Suprapubic skin (tissue), 4 donors: ENCODE results near the gene ACKR3.

Source experiments
- CTCF ChIP-seq, 2 donors: fragments of 200-600 bp in 1 of 2; fragments of 450-650 bp in 1 of 2; sonication (generic) in 1 of 2; IDR thresholded peaks; one replicate each; pipeline ENCODE4 v1.5.1; 2016 to 2019; ENCODE audit warnings: antibody characterized with exemption in 2 of 2, mild to moderate bottlenecking in 1 of 2, moderate library complexity in 1 of 2
- POLR2A ChIP-seq, 2 donors: fragments of 450-650 bp; IDR thresholded peaks; one replicate each; pipeline ENCODE4 v1.6.1; 2017; ENCODE audit warnings: antibody characterized with exemption in 2 of 2, mild to moderate bottlenecking in 2 of 2, moderate library complexity in 2 of 2
- POLR2AphosphoS5 ChIP-seq, 3 donors: sonication (generic); formaldehyde crosslinking; IDR thresholded peaks; one replicate each; pipeline ENCODE4 v1.6.1; 2017; ENCODE audit warnings: antibody characterized with exemption in 3 of 3

GRCh38 chr2:236538242-236538641 lies 31.4 kb upstream of the ACKR3 start:
- TF ChIP-seq CTCF (IDR thresholded peaks at IDR 0.05) (no peak), POLR2A (IDR thresholded peaks at IDR 0.05) (no peak), POLR2AphosphoS5 (IDR thresholded peaks at IDR 0.05) (no peak)
